Stimulated activated CD8-positive, alpha-beta memory T cell treated with anti-CD3 and anti-CD28 coated beads, Interleukin-7, amount 100 ng/mL, for 24 hours (primary cell): ENCODE results near the gene SLC25A2.

Experiments
- DNase-seq: peaks from one replicate; pipeline ENCODE4 v3.0.0-alpha.2; 2020; ENCODE audit warnings: low read depth

Gene SLC25A2

GRCh38 chr5:141313711-141314110 lies 9.9 kb upstream of the SLC25A2 start:
- DNase-seq: no peak

- no peak for DNase-seq
These were observed 2.8 kb upstream of the SLC25A2 start for GRCh38 chr5:141306630-141307029.

GRCh38 chr5:141298376-141298775 lies 5.5 kb downstream of the SLC25A2 start:
- DNase-seq: no peak

DNA sequence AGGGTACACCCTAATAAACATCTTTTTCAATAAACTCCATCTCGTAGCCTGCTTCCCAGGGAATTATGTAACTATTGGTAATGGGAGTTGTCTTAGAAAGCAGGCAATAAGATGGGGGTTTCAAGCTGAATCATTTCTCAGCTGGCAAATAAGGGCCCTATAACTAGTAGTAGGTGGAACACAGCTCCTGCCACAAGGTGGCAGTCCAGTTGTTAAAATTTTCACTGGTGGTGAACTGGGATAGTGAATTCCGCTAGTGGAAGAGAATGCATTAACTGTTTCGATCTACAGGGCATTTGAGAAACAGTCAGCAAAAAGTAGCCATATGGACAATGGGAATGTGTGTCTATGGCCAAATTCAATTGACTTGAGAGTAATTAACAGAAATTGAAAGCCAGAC lies 30.9 kb downstream of the SLC25A2 start:
- DNase-seq: no peak

GRCh38 chr5:141269195-141269594 lies 34.7 kb downstream of the SLC25A2 start:
- DNase-seq: no peak

DNA sequence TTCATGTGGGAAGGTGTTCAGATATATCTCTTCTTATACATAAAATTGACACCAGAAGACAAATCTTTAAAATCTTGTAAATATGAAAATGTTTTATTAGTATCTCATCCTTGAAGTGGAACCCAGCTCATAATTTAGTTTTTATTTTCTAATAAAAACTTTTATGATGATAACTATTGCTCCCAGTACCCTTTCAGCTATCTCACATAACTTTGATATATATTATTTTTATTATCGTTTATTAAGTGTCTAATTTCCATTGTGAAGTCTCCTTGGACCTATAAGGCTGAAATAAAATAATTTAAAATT lies 42.7 kb downstream of the SLC25A2 start:
- no peak for DNase-seq

GRCh38 chr5:141260458-141261237 lies 43.2 kb downstream of the SLC25A2 start:
- DNase-seq: no peak

DNA sequence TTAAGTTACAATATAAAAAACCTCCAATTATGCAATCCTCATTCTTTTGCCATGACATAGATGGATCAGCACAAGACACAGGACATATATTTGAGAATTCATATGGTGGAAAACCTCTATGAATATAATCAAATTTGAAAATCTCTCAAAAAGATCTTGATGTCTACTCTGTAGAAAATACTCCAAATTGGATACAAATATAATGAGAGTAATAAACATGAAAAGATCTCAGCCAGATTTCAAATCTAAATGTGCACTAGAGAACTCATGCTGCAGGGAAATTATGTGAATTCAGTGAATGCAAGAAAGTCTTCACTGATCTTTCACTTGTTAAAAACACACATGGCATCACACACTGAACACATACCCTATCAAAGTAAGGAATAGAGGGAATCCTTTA lies 44.9 kb downstream of the SLC25A2 start:
- no peak for DNase-seq

DNA sequence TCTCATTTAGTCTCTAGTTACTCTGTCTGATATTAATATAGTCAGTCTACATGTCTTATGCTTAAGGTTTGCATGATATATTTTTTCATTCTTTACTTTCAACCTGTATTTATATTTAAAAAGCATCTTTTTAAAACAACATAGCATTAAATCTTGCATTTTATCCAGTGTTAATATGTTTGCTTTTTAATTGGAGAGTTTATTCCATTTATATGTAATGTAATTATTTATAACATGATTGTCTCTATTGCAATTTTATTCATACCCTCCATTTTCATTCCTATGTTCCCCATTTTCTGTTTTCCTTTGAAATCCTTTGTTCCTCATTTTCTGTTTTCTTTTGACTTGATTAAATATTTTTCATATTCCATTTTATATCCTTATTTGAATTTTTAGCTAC lies 45.4 kb downstream of the SLC25A2 start:
- no peak for DNase-seq
